CD4-positive, alpha-beta T cell treated with Interleukin-4 for 4 hours (primary cell): Measurements from ENCODE around the gene SASH1.

Source experiments
- DNase-seq: peaks from one replicate; pipeline ENCODE4 v3.0.0-alpha.2; 2020

The SASH1 gene

GRCh38 chr6:148342350-148343046, at the start of gene SASH1:
TSS of gene SASH1 (plus strand) at chr6:148342838. CDS start at chr6:148343068, 230 bp downstream.
- DNase-seq = no peak

- no peak for DNase-seq
These were observed 49.2 kb upstream of the SASH1 start for GRCh38 chr6:148293181-148293995.

- no peak for DNase-seq
These were observed 48.6 kb upstream of the SASH1 start for GRCh38 chr6:148294059-148294458.

GRCh38 chr6:148295261-148295887, 47.3 kb upstream of the SASH1 start:
- no peak for DNase-seq

- no peak for DNase-seq
These were observed 45.9 kb upstream of the SASH1 start for GRCh38 chr6:148296771-148297170.

- DNase-seq = no peak
These were observed 44.0 kb upstream of the SASH1 start for GRCh38 chr6:148298683-148299082.

GRCh38 chr6:148303616-148304015, 39.0 kb upstream of the SASH1 start:
- no peak for DNase-seq

- DNase-seq = no peak
These were observed 37.7 kb upstream of the SASH1 start for GRCh38 chr6:148304976-148305375.

- no peak for DNase-seq
These were observed 36.4 kb upstream of the SASH1 start for GRCh38 chr6:148306286-148306685.

GRCh38 chr6:148307405-148307804, 35.2 kb upstream of the SASH1 start:
- DNase-seq = no peak

GRCh38 chr6:148309301-148309700, 33.3 kb upstream of the SASH1 start:
- DNase-seq = no peak

GRCh38 chr6:148311966-148312669, 30.5 kb upstream of the SASH1 start:
- no peak for DNase-seq

GRCh38 chr6:148313488-148313887, 29.1 kb upstream of the SASH1 start:
- no peak for DNase-seq

GRCh38 chr6:148316308-148316707, 26.3 kb upstream of the SASH1 start:
- DNase-seq = no peak

- DNase-seq = no peak
These were observed 25.6 kb upstream of the SASH1 start for GRCh38 chr6:148317051-148317450.

GRCh38 chr6:148317739-148318138, 24.9 kb upstream of the SASH1 start:
- DNase-seq = no peak

GRCh38 chr6:148322704-148323103, 19.9 kb upstream of the SASH1 start:
- DNase-seq = no peak

GRCh38 chr6:148323344-148323743, 19.3 kb upstream of the SASH1 start:
- DNase-seq = no peak

GRCh38 chr6:148324297-148324985, 18.2 kb upstream of the SASH1 start:
- no peak for DNase-seq

GRCh38 chr6:148325316-148326068, 17.1 kb upstream of the SASH1 start:
- DNase-seq = no peak

- DNase-seq = no peak
These were observed 13.6 kb upstream of the SASH1 start for GRCh38 chr6:148328876-148329555.
